B cell (primary cell): ENCODE data around the gene DLG2.

Experiments used
- CTCF ChIP-seq: fragments of 200-600 bp; IDR thresholded peaks from one replicate; pipeline ENCODE4 v1.8.0; 2022; ENCODE audit warnings: antibody characterized with exemption, mild to moderate bottlenecking
- EZH2 ChIP-seq: IDR thresholded peaks from 2 replicates; pipeline ENCODE4 v1.6.1; 2012; ENCODE audit warnings: borderline replicate concordance, low read depth, mild to moderate bottlenecking, moderate library complexity, low read length; ENCODE audit not compliant: insufficient read depth, poor library complexity, severe bottlenecking

GRCh38 chr11:83998921-83999320 lies 1628.2 kb downstream of the DLG2 start:
- TF ChIP-seq CTCF (no peak), EZH2 (no peak)
